RWPE1 (cell line): ENCODE data around the gene GLRA2.

Source experiments
- CTCF ChIA-PET: fragments of 350-600 bp; sonication (Branson Sonifier 250); formaldehyde crosslinking; extraction: SDS; loops from one replicate; lab custom pipeline; 2021; lab: Yijun Ruan, JAX
- POLR2A ChIA-PET: fragments of 400-600 bp; formaldehyde crosslinking; extraction: SDS; loops from one replicate; lab custom pipeline; 2020; ENCODE audit warnings: antibody characterized with exemption; ENCODE audit not compliant: low non-redundant PET; lab: Yijun Ruan, JAX
- DNase-seq: peaks from one replicate; pipeline ENCODE4 v3.0.0; 2012; ENCODE audit warnings: low spot score
- H3K27ac ChIP-seq: fragments of 450-650 bp; 2 replicates; pipeline ENCODE4 v1.5.1; 2017
- TF ChIP-seq, protein P1 (sequence below): fragments of 450-650 bp; conservative IDR thresholded peaks from 2 replicates; pipeline ENCODE4 v1.5.1; 2017; ENCODE audit warnings: low read depth, mild to moderate bottlenecking

GLRA2 gene

DNA sequence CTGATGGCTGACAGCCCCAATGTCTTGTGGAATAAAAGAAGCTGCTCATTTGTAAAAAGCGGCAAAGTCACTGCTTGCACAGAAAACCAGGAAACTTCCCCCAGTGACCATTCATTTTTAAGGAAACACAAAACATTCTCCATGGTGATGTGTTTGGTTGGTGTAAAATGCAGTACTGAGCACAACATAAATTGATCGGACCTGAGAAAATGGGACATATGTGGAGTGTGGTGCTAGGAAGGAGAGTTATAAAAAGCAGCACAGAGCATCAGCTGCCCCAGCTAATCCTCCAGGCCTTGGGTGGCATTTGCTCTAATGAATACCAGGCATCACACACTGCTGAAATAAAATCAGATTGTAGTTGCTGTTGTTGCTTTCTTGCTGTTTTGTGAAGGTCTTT lies 55.2 kb downstream of the GLRA2 start:
- TF ChIP-seq, protein P1, sequence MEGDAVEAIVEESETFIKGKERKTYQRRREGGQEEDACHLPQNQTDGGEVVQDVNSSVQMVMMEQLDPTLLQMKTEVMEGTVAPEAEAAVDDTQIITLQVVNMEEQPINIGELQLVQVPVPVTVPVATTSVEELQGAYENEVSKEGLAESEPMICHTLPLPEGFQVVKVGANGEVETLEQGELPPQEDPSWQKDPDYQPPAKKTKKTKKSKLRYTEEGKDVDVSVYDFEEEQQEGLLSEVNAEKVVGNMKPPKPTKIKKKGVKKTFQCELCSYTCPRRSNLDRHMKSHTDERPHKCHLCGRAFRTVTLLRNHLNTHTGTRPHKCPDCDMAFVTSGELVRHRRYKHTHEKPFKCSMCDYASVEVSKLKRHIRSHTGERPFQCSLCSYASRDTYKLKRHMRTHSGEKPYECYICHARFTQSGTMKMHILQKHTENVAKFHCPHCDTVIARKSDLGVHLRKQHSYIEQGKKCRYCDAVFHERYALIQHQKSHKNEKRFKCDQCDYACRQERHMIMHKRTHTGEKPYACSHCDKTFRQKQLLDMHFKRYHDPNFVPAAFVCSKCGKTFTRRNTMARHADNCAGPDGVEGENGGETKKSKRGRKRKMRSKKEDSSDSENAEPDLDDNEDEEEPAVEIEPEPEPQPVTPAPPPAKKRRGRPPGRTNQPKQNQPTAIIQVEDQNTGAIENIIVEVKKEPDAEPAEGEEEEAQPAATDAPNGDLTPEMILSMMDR, result no peak
- POLR2A ChIA-PET, result no interaction called here
- no peak for DNase-seq
- CTCF ChIA-PET, result no interaction called here
- no peak overlapping the region for H3K27ac ChIP-seq

DNA sequence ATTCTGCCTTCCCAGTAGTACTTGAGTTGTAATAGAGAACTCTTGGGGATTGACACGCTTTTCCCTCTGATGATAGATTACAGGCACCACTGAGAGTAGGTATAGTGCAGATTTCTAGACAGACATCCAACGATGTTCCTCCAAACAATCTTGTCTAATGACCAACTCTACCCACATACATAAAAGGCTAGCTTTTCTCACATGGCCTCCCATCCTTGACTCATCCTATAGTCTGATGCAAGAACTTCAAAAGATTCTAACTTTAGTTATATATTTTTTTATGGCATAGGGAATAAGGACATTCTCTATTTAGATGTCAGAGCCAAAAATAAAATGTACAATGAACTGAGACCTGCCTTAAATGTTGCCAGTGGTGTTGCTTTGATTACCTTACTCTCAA lies 60.9 kb downstream of the GLRA2 start:
- no peak for DNase-seq
- TF ChIP-seq, protein P1, result no peak
- CTCF ChIA-PET, result no interaction called here
- no peak overlapping the region for H3K27ac ChIP-seq
- POLR2A ChIA-PET, result no interaction called here

DNA sequence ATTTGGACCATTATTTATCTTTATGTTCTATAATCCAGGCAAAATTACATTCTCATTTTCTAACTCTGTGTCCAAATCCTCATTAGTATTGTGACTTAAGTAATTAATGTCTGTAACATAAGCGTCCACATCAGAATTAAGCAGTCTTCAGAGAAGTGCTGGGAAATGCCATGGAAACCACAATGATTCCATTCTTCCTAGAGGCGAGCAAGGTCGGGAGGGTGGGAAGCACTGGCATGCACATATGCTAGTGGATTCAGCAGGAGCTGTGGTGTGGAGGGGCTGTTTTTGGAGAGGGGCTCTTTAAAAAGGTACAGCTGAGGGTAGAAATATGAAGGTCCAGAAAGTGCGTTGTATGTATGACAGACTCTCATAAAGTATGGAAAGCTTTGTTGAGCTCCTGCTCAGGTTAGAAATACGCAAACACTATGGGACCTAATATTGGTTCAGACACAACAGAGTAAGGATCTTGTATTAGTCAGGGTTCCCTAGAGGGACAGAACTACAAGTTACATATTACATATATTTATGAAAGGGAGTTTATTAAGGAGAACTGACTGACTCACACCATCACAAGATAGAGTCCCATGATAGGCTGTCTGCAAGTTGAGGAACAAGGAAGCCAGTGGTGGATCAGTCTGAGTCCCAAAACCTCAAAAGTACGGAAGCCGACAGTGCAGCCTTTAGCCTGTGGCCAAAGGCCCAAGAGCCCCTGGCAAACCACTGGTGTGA lies 61.5 kb downstream of the GLRA2 start:
- CTCF ChIA-PET, result no interaction called here

DNA sequence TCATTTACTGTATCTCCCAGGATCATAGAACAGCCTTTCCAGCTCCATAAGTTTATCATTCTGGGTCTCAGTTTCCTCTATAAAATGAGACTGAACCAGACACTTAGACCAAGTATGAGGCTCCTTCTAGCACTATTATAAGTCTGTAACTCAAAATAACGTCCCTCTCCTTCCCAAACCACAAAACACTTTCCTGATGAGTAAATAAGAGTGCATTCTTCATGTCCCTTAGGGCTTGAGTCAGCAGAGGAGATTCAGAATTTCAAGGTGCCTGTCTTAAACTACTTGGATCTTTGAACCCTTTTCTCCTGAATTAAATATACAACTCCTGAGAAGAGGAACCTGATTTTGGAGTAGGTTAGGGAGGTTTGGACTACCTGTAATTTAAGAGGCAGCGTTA lies 62.6 kb downstream of the GLRA2 start:
- H3K27ac ChIP-seq, result no peak overlapping the region
- ChIA-PET POLR2A (no interaction called here), CTCF (no interaction called here)
- no peak for DNase-seq
- TF ChIP-seq, protein P1, result no peak

More for the DNA sequence above, 61.5 kb downstream of the GLRA2 start:
- TF ChIP-seq, protein P1, result no peak
- POLR2A ChIA-PET, result no interaction called here
- no peak for DNase-seq
- no peak overlapping the region for H3K27ac ChIP-seq

DNA sequence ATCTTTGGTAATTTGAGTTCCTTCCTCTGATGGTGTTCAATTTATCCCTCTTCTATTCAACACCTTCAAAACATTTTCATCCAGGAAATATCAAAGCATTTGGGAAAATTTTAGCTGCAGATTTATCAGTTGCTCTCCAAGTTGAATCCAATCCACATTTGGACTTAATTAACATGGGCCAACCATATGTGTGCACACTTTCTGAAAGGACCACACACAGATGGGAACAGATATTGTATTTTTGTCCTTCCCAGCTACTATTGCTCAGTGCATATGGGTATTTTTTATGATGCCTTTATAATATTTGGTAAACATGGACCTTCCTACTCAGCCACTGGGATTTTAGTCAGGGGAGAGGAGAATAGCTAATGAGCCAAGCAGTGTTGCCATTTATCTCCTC lies 65.2 kb downstream of the GLRA2 start:
- ChIA-PET CTCF (no interaction called here), POLR2A (no interaction called here)
- TF ChIP-seq, protein P1, result no peak
- no peak overlapping the region for H3K27ac ChIP-seq
- DNase-seq, result no peak

DNA sequence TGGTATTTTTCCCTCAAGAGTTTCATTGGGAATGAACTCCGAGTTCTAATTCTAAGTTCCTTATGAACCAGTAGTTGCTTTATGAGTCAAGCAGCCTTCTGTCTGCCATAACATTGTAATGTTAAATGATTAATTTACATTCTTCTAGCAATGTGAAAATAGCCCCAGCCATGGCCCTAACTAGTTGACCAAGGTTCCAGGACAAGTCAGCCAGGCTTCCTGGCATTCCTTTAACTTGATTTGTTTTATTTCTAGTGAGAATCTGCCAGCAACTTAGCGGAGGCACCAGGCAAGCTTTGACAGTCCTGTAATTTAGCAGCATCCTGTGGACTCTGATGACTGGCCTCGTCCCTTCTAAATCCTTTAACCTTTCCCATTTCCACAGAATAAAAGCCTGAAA lies 69.0 kb downstream of the GLRA2 start:
- no peak overlapping the region for H3K27ac ChIP-seq
- CTCF ChIA-PET, result no interaction called here
- TF ChIP-seq, protein P1, result no peak
- POLR2A ChIA-PET, result no interaction called here
- DNase-seq, result no peak
